Ramos (cell line): ENCODE measurements around the gene KRT37.

Experiments
- in situ Hi-C: fragments of 300-500 bp; cut with MboI; formaldehyde crosslinking; loops from one replicate; pipeline ENCODE4 v1.14.3; 2022; ENCODE audit warnings: low sequenced_read_pairs; ENCODE audit not compliant: unreplicated experiment

KRT37 gene

GRCh38 chr17:41424111-41424635, at the start of gene KRT37:
Gene KRT37 (minus strand): TSS chr17:41424585. CDS start chr17:41424523, 62 bp downstream.
- in situ Hi-C loops, result no loop called here

- in situ Hi-C loops, result no loop called here
Observed at GRCh38 chr17:41468346-41468745, 44.0 kb upstream of the KRT37 start.

GRCh38 chr17:41467561-41467960, 43.2 kb upstream of the KRT37 start:
- in situ Hi-C loops, result no loop called here

GRCh38 chr17:41466988-41467387, 42.6 kb upstream of the KRT37 start, which contains the start of gene KRT32:
Gene KRT32 (minus strand): TSS chr17:41467386. CDS start chr17:41467325, 61 bp downstream.
- in situ Hi-C loops, result no loop called here

GRCh38 chr17:41464682-41465081, 40.3 kb upstream of the KRT37 start:
- in situ Hi-C loops, result no loop called here

- in situ Hi-C loops, result no loop called here
Observed at GRCh38 chr17:41464173-41464572, 39.8 kb upstream of the KRT37 start.

GRCh38 chr17:41463746-41464145, 39.4 kb upstream of the KRT37 start:
- in situ Hi-C loops, result no loop called here

GRCh38 chr17:41462705-41463104, 38.3 kb upstream of the KRT37 start:
- in situ Hi-C loops, result no loop called here

GRCh38 chr17:41457676-41458075, 33.3 kb upstream of the KRT37 start:
- in situ Hi-C loops, result no loop called here

GRCh38 chr17:41456204-41456603, 31.8 kb upstream of the KRT37 start:
- in situ Hi-C loops, result no loop called here

GRCh38 chr17:41455236-41455635, 30.9 kb upstream of the KRT37 start:
- in situ Hi-C loops, result no loop called here

- in situ Hi-C loops, result no loop called here
Observed at GRCh38 chr17:41453066-41453465, 28.7 kb upstream of the KRT37 start.

- in situ Hi-C loops, result no loop called here
Observed at GRCh38 chr17:41452281-41452680, 27.9 kb upstream of the KRT37 start.

- in situ Hi-C loops, result no loop called here
Observed at GRCh38 chr17:41451154-41451728, 26.9 kb upstream of the KRT37 start.

- in situ Hi-C loops, result no loop called here
Observed at GRCh38 chr17:41449008-41449407, 24.6 kb upstream of the KRT37 start.

- in situ Hi-C loops, result no loop called here
Observed at GRCh38 chr17:41448506-41448905, 24.1 kb upstream of the KRT37 start.

- in situ Hi-C loops, result no loop called here
Observed at GRCh38 chr17:41446806-41447205, 22.4 kb upstream of the KRT37 start.

GRCh38 chr17:41444640-41445039, 20.3 kb upstream of the KRT37 start:
- in situ Hi-C loops, result no loop called here

GRCh38 chr17:41444186-41444585, 19.8 kb upstream of the KRT37 start:
- in situ Hi-C loops, result no loop called here

GRCh38 chr17:41442739-41443138, 18.4 kb upstream of the KRT37 start:
- in situ Hi-C loops, result no loop called here

- in situ Hi-C loops, result no loop called here
Observed at GRCh38 chr17:41440531-41441033, 16.2 kb upstream of the KRT37 start, which contains the start of gene KRT38. Gene KRT38 (minus strand): TSS chr17:41440983. CDS start chr17:41440921, 62 bp downstream.

GRCh38 chr17:41439375-41439774, 15.0 kb upstream of the KRT37 start:
- in situ Hi-C loops, result no loop called here
